Neural cell (in vitro differentiated cells): ENCODE data around the gene CTTNBP2NL.

Experiments used
- POLR2AphosphoS5 ChIP-seq: IDR thresholded peaks from 2 replicates; pipeline ENCODE4 v1.6.1; 2012
- RAD21 ChIP-seq: fragments of 450-650 bp; conservative IDR thresholded peaks from 2 replicates; pipeline ENCODE4 v1.6.1; 2014; ENCODE audit warnings: antibody characterized with exemption, mild to moderate bottlenecking, moderate library complexity

GRCh38 chr1:112501810-112502641 lies 106.0 kb downstream of the CTTNBP2NL start:
- peak; percentile 67 for TF ChIP-seq RAD21
- TF ChIP-seq POLR2AphosphoS5 = peak; percentile 18
